Right ventricle myocardium inferior (tissue), 1 donor: Measurements from ENCODE around the gene FARSB. TPM values are rescaled to one million over a fixed set of nuclear protein-coding genes. Genes with fewer than 3 reads are reported as not detected.
A peak's percentile ranks its signal among the peaks of the same experiment; 100 is the strongest.
"Not testable (repeated sequence)": the region's sequence is repeated elsewhere in the genome, so short reads cannot be mapped to it uniquely, and the experiment has no call there.

ENCODE experiments used
- ATAC-seq: fragments of 200-7000 bp; cut with Tn5 transposase; one replicate; pipeline ENCODE4 v1.9.1; 2020; ENCODE audit warnings: mild to moderate bottlenecking, moderate library complexity
- DNase-seq: peaks from one replicate; pipeline ENCODE4 v3.0.0; 2021; ENCODE audit errors: missing footprints
- intact Hi-C: fragments of 100-400 bp; cut with DNase I; formaldehyde crosslinking; loops from one replicate; pipeline ENCODE4 v1.11.0; 2022
- total RNA-seq: library from RNA; stranded (reverse); fragmentation: NEBNext Ultra II Directional; extraction: Animal tissue kit (Norgen Biotek cat#: 25700); gene quantifications from one replicate; pipeline ENCODE4 v1.2.1, GENCODE V29; 2021
- donor health status: DM: no; HTN: yes; CAD: no; lungs with severe emphysema.

The FARSB gene
- total RNA-seq, 1 donor from 2014 or later: 19.0 TPM

DNA sequence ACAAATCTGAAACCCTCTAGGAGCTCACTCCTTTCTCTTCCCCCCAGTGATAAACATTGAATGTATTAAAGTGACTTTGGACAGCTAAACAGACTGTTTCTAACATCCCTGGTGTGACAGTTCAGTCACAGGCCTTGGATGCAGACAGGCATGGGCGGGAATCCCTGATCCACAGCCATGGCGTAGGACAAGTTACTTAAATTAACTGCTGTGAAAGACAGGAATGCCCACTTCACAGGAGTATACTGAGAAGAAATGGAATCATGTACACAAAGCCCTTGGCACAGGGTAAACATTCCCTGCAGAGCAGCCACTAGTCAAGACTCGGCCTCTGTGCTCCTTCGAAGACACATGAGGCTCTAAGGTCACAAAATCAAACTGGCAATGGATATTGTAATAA is 34.0 kb downstream of the FARSB start:
- no peak for DNase-seq
- intact Hi-C loops: no loop called here
- peak; percentile 68 for ATAC-seq

DNA sequence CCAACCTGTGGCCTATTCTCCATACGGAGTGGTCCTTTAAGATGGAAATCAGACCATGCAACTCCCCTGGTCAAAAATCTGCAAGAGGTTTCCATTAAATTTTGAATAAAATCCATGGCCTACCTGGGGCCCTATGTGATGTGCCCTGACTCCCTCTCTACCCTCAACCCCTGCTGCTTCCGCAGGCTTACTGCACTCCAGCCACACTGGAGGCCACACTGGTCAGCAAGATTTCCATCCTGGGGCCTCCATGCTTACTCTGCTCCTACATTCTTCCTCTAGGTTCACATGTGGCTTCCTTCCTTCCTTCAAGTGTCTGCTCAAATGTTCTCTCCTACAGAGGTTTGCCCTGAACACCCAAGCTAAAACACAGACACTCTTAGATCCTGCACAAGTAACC is 40.6 kb downstream of the FARSB start:
- intact Hi-C loops: no loop called here
- no peak for ATAC-seq
- no peak for DNase-seq

DNA sequence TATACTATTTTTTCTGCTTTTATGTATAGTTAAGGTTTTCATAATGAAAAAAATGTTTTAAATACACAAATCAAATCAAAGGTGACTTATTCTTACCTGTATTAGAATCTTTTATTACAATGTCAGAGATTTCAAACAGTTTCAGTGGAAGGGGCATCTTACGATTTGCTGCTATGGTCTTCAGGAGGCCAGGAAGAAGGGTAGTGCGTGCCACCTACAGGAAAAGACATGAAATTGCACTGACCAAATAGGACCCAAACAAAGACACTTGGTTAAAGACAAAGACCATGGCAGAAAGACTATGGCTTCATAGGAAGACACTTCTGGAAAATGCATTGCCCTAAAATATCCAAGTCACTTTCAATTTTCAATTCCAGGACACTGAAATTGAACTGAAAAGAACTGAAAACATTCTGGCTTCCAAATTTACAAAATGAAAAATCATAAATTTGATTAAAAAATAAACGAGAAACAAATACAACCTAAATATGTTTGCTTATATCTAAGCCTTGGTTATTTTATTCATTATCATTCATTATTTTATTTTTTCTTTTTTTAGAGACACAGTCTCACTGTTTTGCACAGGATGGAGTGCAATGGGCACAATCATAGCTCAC is 42.1 kb downstream of the FARSB start:
- DNase-seq: no peak
- no peak for ATAC-seq
- intact Hi-C loops: loop anchor here (1.0 to 5.0 kb wide), 2 partner anchors 296 to 557 kb away; no protein-coding TSS in a partner anchor

DNA sequence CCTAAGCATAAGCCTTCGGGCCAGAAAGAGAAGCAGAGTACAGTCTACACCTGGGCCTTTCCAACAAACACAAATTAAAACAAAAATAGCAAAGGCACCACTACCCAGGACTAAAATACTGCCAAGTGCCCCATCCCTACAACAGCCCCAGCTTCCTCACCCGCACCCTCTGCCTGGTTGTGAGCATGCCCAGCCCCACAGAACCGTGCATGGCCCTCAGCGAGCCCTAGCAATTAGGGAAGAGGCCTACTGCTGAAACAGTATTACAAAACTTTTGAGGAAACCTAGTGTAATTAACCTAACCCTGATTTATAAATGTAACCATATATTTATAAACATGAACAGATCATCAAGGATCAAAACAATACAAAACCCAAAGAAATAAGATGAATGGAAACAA is 44.2 kb downstream of the FARSB start:
- peak; percentile 77 for DNase-seq
- ATAC-seq: no peak
- intact Hi-C loops: loop anchor here (5.0 kb wide), 1 partner anchor 554 kb away; no protein-coding TSS in a partner anchor

DNA sequence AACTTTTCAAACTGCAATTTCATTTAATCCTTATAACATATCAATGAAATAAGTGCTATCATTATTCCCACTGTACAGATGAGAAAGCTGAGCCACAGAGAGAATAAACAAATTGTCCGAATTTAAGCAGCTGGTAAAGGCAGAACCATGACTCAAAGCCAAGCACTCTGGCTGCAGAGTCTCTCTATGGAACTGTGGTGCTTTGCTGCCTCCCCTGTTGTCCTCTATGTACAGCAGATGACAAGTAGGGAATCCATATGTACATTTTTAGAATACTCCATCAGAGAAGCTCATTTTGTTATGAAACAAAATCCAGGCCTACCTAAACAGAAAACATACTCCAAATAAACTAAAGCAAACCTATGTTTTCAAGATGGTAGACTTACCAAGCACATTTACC is 45.1 kb downstream of the FARSB start:
- intact Hi-C loops: loop anchor here (5.0 kb wide), 1 partner anchor 553 kb away; no protein-coding TSS in a partner anchor
- no peak for DNase-seq
- ATAC-seq: peak; percentile 39

DNA sequence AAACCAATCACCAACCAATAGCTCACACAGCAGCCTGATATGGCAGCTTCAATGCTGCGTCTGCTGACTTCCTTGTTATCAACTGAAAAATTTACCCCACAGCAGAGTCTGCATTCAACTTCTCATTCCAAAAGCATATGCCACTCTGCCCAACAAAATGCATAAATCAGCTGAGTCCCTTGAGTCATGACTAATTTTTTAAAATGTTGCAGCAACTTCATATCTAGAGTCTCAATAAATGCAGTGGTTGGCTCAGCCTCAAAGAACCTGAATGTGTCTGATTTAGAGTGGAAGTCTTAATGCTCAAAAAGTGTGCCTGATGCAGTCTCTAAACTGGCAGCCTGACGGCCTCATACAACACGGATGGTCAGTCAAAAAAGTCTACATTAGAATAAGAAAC is 46.5 kb downstream of the FARSB start:
- intact Hi-C loops: no loop called here
- no peak for DNase-seq
- ATAC-seq: no peak

DNA sequence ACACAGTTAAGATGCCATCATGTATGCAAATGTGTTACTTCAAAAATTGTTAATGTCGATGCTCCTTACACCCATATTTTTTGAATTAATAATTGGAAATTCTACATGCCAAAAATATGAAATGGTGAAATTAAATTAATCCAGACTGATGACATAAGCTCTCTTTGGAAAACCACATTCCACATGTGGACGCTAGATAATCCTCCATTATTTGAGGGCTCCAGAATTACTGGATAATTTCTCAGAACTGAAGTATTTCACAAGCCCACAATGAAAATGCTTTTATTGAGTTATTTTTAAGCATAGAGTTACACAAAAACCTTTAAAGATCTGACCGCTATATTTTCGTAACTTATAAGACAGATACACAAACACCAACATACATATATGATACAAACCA is 47.8 kb downstream of the FARSB start:
- intact Hi-C loops: no loop called here

DNA sequence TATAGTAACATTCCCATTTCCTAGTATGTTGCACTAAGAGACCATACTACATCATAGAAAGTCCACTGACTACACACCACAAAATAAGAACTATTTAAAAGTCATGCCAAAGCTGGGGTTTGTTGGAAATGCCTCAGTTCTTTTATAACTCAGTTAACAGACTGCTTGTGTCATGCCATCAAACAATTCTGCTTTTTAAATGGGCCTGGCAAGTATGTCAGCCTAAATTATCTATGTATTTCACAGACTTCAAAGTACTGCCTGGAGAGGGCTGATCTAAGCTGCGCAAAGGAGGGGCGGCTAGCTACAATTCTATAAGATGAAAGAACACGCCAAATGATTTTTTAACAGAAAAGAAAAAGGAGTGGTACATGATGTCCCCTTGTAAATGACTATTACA is 49.6 kb downstream of the FARSB start:
- ATAC-seq: no peak
- intact Hi-C loops: no loop called here
- DNase-seq: no peak

More for the DNA sequence above, 47.8 kb downstream of the FARSB start:
- ATAC-seq: no peak
- no peak for DNase-seq

DNA sequence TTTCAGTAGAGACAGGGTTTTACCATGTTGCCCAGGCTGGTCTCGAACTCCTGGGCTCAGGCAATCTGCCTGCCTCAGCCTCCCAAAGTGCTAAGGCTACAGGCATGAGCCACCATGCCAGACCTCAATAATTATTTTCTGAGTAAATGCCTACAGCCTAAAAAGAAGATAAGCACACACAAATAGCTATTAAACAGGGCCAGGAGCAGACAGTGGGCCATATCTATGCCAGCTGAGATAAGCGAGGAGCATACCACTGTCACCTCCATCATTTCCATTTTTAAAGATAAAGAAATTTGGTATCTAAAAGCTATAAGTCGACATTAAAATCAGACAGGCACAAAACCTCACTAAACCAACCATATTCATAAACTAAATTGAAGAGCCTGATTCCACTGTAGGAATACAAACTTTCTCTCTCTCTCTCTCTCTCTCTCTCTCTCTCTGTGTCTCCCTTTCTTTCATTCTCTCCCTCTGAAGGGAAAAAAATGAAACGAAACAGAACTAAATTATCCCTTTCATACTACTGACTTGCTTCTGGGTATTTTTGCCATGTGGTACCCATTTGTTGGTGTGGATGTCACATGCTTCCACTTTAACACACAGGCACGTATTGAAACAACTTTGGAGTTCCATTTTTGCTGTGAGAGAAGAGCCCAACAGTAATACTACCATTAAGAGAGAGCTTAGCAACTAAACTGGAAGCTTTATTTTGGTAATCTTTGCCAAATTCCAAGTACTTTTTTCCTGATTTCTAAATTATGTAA is 51.0 kb downstream of the FARSB start:
- DNase-seq (no peak), ATAC-seq (no peak)
- intact Hi-C loops: no loop called here

DNA sequence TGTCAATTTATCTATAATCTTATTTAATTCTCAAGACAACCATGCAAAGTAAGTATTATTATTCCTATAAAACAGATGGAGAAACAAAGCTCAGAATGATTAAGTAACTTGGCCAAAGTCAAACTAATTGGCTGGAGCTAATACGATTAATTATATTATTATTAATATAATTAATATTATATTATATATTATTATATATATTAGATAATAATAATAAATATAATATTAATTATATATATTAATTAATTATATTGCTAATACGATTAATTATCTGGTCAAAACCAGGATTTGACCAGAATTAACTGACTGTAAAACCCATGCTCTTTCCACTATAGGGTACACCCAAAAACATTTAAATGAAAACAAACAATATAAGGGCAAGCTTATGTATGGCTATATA is 52.4 kb downstream of the FARSB start:
- intact Hi-C loops: no loop called here
- DNase-seq (no peak), ATAC-seq (no peak)

DNA sequence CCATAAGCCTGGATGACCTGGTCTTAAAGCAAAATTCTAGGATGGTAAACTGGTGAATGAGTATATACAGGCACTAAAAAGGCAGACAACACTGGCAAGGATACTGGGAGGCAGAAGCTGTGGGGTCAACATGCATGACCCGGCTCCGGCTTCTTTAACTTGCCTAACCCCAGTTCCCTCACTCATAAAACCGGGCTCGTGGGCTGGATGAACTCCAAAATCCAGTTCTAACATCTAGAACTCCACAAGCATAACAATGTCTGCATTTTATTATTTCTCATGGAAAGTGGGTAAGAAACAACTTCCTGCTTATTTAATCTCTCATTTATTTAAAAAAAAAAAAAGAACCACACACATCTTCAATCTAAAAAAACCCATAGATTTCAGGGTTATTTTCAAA is 57.3 kb downstream of the FARSB start:
- DNase-seq (no peak), ATAC-seq (no peak)
- intact Hi-C loops: no loop called here

DNA sequence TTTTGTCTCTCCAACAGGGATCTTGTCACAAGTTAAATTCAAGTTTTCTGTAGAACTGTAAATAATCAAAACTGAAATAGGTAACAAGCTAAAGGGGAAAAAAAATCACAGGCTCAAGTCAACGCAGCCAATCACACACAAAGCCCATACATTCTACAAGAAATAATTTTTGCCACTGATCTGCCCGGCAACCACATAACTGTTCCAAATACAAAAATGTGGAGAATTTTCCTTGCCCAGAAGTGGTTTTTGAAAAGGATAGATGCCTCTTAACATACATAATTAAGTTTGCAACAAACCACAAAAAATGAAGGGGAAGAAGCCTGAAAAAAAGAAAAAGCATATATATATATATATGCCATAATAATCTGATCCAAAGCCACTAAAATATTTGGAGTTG is 60.3 kb downstream of the FARSB start:
- DNase-seq (no peak), ATAC-seq (no peak)
- intact Hi-C loops: no loop called here

DNA sequence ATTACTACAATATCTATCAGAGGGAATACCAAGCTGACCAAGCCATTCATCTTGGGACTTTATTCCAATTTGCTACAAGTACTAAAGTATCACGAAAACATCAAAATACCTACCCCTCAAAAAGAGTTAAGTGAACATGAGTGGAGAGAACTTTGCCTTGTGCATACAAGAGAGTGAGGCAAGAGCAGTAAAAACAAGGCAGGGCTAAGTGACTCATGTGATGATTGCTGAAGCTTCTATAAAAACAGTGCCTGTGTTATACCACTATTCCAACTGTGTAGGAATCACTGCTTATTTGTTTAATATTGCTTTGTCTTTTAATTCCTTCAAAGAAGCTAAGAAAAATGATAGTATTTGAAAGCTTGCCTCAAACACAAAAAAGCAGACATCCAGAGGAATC is 61.2 kb downstream of the FARSB start:
- DNase-seq (no peak), ATAC-seq (no peak)
- intact Hi-C loops: no loop called here

DNA sequence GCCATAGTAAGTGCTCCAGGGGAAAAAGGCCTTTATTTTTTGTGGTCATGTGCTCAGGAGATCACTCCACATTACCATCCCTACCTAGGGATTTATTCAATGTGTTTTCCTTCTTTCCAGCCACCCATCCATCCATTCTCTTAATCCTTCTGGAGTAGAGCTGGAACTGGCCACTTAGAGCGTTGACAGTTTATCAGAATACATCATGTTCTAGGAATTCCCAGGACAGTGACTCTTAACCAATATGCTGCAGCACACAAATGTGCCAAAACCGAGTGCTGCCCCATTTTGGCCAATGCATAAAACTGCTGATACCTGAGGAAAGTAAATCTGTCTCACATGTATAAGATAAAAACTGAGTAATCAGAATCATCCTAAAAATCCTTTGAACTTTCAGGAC is 63.7 kb downstream of the FARSB start:
- ATAC-seq (peak; percentile 65), DNase-seq (no peak)
- intact Hi-C loops: no loop called here

DNA sequence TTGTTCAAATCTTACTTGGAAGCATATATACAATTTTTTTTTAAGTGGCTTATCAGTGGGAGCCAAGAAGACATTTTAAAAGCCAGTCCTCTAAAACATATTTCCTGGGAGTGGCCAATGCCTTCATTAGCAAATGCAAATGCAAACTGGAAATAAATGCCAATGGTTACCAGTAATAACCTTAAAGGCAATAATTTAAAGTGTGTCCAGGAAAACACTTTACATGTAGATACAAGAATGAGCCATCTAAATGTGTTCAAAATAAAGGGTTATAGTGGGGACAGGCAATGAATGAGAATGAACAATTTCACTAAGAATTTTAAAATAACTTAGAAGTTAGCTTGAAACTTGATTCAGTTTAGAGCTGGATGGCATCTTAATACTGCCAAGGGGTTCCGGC is 64.2 kb downstream of the FARSB start:
- ATAC-seq: no peak
- no peak for DNase-seq
- intact Hi-C loops: no loop called here

DNA sequence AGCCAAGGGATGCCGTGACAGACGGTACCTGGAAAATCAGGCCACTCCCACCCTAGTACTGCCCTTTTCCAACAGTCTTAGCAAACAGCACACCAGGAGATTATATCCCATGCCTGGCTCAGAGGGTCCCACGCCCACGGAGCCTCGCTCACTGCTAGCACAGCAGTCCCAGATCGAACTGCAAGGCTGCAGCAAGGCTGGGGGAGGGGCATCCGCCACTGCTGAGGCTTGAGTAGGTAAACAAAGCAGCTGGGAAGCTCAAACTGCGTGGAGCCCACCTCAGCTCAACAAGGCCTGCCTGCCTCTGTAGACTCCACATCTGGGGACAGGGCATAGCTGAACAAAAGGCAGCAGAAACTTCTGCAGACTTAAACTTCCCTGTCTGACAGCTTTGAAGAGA is 71.3 kb downstream of the FARSB start:
- DNase-seq, ATAC-seq, intact Hi-C loops: not testable (repeated sequence)

DNA sequence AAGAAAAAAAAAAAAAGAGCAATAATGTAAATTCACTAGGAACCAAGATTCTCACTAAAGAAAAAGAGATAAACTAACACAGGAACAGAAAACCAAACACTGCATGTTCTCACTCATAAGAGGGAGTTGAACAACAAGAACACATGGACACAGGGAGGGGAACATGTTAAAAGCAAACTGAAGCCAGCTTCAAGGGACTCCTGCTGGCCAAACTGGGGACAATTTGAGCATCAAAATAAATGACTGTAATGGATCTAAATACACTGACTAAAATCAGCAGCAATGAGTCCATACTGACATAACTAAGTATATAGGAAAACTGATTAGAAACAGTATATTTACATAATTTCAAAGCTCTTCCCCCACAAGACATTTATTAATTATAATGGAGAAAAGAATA is 73.0 kb downstream of the FARSB start:
- no peak for DNase-seq
- intact Hi-C loops: no loop called here
- no peak for ATAC-seq

DNA sequence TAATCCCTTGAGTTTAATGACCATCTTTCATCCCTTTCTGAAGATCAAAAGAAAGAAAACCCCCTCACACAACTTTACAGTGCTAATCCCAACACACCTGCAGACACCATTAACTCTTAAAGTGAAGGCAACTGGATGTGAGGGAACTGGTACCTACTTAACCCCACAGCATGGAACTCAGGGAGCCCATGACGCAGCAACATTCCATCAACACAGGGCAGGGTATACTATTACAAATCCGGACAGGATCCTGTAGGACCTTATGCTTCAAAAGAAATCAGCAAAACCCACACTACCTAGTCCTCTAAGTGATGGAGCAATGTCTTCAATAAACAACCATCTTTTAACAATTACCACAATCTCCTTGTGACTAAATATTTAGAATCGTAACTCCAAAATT is 78.6 kb downstream of the FARSB start:
- ATAC-seq (no peak), DNase-seq (no peak)
- intact Hi-C loops: no loop called here

DNA sequence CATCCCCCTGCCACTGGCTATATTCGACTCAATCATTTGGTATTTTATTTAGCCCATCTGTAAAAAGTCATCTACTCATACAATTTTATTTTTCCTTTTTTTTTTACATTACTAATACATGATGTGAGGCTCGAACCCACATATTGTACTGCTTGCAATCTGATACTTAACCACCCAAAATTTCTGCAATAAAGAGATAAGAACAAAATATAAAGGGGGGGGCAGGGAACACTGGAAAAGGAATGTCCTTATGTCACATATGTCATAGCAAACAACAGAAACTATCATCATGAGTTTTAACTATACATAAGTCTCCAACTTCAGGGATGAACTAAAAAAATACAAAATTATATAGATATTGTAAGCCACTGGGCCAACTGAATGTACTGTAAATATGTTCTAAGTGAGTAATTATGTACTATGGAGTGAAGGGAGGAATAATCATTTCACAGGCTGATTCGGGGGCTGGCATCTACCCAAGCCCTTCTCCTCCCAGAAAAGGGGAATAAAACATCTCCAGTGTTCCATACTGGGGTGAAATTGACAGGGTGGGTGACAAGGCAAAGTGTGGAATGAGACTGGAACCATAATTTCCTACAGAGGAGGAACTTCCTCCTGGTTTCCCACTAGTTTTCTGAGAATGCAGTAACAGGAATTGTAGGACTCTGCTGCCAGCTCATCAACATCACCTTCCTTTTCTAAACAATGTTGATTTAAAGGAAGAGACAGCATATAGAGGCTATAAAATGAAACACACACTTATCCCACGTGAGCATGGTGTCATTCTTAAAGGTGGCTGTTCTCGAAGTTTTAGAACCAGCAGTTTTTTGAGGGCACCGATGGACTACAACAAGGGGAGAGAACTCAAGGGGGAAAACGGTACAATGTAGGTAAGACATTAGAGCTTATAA is 79.5 kb downstream of the FARSB start:
- no peak for ATAC-seq
- intact Hi-C loops: no loop called here
- no peak for DNase-seq

DNA sequence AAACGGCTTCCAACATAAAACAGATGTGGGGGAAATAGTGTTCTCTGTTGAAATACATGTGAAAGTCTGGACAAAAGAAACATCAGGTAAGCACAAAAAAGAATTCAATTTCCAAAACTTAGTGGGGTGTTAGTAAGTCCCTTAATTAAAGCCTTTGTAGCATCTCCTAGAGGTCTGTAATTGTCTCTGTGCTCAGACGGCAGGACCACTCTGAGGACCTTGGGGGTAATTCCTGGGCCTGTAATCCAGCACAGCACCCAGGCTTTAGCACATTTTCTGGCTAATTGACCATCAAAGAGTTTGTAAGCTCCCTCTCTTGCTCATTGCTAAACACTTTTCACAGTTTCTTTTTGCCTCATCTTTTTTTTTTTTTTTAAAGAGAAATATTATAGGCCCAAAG is 80.3 kb downstream of the FARSB start:
- no peak for DNase-seq
- no peak for ATAC-seq
- intact Hi-C loops: no loop called here
